GM18868 (cell line): ENCODE measurements around the gene EXOC6.
"Not testable (repeated sequence)": the region's sequence is repeated elsewhere in the genome, so short reads cannot be mapped to it uniquely, and the experiment has no call there.

ENCODE experiments used
- ATAC-seq: cut with Tn5 transposase; IDR thresholded peaks from one replicate; pipeline ENCODE4 v1.9.1; 2021; ENCODE audit warnings: mild to moderate bottlenecking, moderate library complexity; ENCODE audit not compliant: unreplicated experiment

EXOC6 gene

DNA sequence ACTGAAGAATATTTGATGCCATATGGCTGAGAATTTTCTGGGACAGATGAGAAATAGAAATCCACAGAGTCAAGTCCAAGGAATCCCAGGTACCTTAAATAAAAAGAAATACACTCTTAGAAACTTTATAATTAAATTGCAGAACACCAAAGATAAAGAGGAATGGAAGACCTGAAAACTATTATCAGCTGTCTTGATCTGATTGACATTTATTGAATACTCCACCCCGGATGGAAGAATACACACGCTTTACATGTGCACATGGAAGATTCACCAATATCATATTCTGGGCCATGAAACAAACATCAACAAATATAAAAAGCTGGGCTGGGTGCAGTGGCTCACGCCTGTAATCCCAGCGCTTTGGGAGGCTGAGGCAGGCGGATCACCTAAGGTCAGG is 81.6 kb downstream of the EXOC6 start:
- no peak for ATAC-seq

DNA sequence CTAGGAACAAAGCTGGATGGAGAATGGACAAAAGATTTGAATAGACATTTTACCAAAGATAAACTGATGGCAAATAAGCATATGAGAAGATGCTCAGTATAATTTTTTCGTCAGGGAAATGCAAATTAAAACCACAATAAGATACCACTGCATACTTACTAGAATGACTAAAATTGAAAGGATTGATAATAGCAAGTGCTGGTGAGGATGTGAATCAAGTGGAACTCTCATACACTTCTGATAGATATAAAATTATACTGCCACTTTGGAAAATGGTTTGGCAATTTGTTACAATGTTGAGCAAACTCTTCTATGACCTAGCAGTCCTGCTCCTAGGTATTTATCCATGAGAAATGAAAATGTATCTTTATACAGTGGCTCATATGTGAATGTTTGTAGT is 83.3 kb downstream of the EXOC6 start:
- no peak for ATAC-seq

DNA sequence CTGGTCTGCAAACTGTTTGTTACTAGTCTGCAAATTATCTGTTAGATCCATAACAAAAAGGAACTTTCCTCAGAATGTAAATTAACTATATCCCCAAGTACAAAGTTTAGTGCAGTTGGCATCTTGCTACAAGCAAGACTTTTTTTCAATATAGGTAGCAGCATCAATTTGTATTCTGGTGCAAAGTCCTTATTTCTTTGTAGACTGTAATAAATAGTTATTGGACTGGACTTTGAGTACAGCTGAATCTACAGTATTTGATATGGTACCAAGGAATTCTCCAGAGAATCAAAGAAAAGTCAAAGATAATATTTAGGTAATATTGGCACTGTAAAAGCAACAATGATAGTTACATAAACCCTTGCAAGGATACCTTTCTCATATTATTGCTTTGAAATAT is 89.6 kb downstream of the EXOC6 start:
- ATAC-seq, result no peak

DNA sequence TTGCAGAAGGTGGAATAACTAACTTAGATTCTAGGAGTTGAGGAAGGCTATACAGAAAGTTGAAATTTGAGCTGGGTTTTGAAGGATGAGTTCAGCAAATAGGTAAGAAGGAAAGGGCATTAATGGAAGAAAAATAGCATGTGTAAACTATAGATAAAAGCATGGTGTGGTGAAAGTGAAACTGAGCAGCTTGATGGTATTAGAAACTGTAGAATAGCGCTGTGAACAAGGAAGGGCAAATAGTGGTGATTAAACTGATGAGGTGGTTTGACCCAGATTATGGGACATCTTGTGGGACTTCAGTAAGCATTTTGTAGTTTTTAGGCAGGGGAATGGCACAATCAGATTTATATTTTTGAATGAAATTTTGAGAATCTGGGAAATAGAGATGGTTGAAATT is 90.5 kb downstream of the EXOC6 start:
- no peak for ATAC-seq

DNA sequence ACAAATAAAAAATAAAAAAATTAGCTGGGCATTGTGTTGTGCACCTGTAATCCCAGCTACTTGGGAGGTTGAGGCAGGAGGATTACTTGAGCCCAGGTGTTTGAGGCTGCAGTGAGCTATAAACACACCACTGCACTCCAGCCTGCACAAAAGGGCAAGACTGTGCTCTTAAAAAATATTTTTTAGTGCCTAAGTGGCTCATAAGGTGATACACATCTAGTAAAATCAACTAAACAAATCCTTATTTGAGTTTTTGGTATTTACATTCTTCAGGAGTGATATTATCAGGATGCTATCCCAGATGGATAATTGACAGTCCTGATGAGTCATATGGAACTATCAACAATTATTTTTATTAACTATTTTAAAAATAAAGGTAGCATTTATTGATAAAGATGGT is 93.9 kb downstream of the EXOC6 start:
- ATAC-seq, result no peak

DNA sequence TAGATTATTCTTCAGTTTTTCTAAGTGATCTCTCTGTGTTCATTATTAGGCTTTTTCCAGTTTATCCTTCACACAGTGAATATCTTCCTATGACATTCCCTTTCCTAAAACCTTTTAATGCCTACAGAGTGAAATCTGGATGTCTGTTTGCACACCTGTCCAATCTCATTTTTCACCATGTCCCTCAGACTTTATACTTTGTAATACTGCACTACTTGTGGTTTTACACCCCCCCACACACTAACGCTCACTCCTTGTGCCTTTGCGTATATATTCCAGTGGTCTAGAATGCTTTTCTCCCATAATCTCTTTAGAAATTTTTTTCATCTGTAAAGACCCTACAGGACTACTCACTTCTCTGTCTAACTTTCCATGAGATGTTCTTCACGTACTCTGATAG is 98.2 kb downstream of the EXOC6 start:
- no peak for ATAC-seq

DNA sequence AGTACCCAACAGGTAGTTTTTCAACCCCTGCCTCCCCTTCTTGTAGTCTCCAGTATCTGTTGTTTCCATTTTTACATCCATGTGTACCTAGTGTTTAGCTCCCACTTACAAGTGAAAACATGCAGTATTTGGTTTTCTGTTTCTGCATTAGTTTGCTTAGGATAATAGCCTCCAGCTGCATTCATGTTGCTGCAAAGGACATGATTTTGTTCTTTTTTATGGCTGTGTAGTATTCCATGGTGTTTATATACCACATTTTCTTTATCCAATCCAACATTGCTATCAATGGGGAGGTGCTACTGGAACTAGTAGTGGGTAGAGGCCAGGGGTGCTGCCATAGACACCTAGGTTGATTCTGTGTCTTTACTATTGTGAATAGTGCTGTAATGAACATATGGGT is 104.3 kb downstream of the EXOC6 start:
- not testable (repeated sequence) for ATAC-seq

DNA sequence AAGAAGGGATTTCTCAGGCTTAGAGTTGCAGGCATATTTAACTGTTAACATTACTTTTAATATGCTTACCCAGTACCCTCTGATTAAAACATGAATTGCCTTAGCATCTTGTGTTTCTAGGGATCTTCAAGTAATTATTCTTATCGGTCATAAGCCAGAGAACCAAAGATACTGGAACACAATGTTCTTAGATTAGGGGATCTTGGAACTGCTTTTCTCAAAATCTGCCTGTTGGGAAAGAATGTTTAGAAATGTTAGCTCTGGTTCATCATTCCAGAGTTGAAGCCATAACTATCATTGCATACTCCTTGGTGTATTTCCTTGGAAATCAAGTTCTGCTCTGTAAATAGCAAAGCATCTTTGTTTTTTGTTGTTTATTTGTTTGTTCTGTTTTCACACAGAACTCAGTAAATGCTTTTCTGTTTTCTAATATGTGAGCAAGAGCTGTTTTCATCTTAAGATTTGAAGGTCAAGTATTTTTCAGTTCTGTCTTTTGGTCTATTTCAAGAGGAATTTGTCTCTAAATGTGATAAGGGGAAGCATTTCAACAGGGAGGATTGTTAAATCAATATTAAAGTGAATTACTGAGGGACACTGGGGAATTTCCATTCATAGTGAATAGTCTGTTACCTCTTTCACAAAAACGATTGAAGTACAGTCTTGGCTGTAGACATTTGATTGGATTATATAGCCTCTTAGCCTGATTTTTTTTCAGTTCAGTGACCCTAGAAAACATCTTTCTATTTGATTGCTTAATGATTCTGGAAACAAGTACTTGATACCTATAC is 109.1 kb downstream of the EXOC6 start:
- ATAC-seq, result no peak

DNA sequence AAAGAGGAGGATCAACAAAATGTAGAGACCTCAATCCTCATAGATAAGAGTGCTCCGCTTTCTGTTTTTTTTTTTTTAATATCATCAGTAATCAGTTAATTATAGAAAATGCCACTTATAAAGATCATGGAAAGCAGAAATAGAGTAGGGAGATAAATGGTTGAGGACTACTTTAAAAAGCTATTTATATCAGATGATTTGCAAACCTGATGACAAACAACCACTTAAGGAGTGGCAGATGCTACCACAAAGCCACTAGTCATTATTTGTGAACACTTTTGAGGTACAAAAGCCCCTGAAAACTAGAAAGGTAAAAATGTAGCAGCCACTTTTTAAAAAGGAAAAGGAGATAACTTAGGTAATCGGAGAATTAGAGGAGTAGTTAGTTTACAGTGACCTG is 113.3 kb downstream of the EXOC6 start:
- no peak for ATAC-seq

DNA sequence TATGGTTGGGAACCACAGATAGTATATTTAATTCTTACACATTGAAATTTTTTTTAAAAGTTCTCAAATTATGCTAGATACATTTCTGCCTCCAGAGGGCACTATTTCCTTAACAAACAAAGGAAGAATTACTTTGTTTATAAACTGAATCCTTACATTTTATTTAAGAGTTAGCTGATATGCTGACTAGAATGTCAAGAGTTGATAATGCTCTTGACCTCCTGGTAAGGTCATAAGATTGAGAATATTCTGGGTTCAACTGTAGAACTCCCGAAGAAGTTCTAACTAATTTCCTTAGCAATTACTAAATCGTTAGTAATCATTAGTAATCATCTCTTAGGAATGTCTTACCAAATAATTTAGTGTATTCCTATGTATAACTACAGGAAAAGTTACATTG is 117.0 kb downstream of the EXOC6 start:
- no peak for ATAC-seq

DNA sequence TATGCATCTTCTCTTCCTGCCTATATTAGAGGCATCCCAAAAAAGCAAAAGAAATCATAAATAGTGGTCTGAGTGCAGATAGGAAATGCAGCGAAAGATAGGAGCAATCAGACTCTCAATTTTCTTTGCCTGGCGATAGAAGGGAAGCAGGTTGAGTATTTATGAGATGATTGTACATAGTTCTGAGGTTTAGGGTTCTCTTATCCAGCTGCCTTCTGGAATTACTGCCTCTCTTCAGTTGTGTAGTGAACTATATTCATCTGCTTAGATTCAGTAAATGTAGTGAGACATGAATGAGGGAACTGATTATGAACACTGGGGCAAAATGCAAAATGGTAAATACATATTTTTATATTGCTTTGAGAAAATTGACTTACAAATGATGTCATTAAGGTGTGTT is 119.3 kb downstream of the EXOC6 start:
- no peak for ATAC-seq

DNA sequence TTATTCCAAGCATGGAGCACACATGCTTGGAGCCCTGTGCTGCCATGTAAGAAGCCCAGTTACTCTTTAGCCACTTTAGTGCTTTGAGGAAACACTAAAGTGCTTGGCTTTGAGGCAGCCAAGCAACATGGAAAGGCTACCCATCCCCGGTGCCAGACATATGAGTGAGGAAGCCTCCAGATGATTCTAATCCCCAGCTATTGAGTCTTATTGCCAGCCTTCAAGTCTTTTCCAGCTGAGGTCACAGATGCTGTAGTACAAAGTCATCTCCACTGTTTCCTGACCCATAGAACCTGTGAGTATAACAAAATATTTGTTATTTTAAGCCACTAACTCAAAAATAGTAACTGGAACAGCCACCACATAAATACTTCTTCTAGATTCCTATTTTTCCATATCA is 120.8 kb downstream of the EXOC6 start:
- ATAC-seq, result no peak

DNA sequence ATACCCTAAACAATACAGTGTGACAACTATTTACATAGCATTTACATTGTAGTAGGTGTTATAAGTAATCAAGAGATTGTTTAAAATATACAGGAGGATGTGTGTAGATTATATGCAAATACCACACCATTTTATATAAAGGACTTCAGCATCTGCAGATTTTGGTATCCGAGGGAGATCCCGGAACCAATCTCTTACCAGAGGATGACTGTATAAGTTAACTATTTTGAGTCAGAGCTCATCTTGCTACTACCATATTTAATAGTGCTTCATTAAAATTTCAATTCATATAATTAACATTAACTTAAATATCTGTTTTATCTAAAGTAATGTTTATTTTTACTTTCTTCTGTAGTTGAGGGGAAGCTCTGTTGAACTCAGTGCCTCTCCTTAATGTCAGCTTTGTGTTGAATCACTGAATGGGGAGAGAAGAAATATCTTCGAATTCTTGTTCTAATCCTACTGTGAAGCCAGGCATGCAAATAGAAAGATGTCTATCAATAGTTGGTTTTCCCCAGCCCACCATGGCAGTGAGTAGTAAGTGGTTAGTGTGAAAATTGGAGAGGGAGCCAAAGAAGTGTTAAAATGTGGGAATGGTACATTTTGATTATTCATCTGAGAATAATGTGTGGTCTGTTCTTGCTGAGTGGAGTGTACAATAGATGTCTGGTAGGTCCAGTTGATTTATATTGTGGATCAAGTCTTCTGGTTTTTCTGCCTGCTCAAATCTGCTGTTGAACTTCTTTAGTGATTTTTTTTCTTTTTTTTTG is 122.2 kb downstream of the EXOC6 start:
- no peak for ATAC-seq

DNA sequence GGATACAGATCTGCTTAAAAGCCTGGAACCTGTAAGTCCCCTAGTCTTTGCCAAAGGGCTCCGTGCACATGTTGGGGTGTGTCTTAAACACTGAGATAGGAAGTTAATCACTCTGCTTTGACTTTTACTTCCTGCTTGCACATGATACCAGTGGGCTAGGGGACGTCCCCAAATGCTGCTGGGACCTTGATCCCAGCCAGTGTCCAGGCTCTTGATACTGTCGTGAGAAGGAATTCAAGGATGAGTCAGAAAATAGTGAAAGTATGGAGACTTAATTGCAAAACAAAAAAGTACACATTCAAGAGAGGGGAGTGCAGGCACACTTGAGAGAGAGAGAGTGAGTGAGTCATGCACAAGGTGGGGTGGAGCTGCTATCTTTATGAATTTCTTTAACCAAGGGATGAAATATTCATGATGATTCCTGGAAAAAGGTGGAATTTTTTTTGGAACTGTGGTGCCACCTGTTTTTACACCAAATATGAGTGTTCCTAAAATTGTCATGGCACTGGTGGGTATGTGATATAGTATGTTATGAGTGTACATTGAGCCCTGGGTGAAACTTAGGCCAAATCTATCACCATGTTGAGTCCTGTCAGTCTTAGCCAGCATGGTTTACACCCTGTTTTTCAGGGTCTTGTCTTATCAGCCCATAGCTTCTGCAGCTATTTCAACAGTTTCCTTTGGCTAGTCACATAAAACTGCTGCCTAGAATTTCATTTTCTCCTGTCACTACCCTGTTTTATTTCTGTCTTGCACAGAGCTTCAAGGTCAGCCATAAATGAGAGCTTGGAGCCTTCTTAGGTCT is 123.9 kb downstream of the EXOC6 start:
- no peak for ATAC-seq

DNA sequence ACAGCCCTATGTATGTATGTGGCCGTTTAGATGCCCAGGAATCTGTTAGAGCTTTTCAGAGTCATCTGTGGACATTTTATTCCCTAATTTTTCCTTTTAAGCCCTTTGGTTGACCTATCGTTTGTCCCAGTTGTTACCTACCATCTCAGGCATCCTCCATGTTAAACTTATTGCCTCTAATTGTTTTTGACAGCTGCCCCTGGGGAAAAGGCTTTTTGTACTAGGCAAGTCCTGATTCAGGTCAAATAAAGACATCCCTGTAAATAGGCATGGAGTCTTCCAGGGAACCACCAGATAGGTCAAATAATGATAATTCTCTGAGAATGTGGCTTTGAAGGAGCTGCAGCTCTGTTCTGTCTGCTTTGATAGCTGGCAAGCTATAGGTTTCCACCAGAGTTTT is 124.6 kb downstream of the EXOC6 start:
- ATAC-seq, result no peak

DNA sequence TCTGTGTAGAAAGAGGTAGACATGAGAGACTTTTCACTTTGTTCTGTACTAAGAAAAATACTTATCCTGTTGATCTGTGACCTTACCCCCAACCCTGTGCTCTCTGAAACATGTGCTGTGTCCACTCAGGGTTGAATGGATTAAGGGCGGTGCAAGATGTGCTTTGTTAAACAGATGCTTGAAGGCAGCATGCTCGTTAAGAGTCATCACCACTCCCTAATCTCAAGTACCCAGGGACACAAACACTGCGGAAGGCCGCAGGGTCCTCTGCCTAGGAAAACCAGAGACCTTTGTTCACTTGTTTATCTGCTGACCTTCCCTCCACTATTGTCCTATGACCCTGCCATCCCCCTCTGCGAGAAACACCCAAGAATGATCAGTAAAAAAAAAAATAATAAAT is 128.0 kb downstream of the EXOC6 start:
- not testable (repeated sequence) for ATAC-seq

DNA sequence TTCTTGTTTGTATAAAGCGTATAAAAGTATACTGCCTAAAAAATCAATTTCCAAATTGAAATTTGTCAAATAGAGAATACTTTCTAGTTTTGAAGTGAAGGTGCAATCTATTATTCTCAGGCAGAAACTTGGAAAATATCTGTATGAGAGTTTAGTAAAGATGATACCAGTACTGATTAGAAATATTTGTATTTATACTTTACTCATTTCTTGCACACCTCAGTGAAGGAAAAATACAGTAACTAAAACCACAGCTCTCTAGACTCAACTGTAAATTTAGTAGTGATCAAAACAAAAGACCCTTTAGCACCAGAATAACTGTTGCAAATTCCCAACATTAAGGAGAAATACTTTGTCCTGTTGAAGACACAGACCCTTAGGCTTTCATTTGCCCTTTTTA is 140.9 kb downstream of the EXOC6 start:
- ATAC-seq, result no peak

DNA sequence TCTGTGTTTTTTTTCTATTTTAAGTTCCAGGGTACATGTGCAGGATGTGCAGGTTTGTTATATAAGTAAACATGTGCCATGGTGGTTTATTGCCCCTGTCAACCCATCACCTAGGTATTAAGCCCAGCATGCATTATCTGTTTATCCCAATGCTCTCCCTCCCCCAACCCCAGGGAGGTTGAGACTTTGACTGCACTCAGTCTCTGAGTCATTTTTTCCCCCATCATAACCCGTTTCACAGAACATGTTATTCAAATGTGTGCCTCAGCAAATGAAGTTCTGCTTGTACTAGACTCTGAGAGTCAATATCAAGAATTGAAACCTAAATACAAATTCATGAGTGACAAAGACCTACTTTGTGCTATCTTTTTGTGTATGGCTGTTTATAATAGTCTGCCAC is 142.3 kb downstream of the EXOC6 start:
- ATAC-seq, result peak; percentile 53

DNA sequence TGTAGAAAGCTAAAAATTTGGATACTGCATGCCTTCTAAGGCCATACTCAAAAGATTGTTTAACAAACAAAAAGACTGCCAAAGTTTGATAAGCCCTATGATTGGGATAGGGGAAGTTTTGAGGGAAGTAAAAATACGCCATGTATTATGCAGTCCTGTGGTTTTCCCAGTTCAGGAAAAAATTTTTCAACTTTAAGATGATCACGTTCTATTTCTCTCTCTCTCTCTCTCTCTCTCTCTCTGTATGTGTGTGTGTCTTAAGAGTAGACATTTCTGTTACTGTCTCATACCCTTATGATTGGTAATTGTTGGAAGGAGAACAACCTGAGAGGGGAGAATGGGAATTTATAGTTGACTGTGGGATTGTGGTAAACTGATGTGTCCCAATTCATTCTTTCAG is 143.2 kb downstream of the EXOC6 start:
- ATAC-seq, result no peak

DNA sequence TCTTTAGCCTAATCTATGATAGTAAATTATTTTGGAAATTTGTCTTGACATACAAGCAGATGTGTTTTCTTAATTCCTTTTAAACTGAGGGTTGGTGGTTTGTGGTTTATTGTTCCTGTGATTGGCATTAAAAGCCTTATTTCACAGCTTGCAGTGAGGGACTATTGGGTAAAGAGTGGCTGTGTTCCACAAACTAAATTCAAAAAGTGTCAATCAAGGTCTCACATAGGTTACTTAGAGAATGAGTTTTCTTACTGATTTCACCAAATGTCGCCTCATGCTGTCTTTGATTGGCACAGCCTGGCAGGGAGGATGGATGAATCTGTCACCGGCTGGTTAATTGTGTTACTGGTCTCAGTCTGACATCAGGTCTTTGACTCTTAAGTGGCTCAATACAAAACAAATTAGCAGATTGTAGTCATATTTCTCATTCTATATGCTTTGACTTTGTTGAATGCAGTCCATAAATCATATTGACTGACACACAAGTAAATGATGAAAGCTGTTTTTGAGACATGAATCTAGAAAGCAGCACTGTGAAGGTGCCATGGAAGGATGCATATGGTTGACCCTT is 145.5 kb downstream of the EXOC6 start:
- ATAC-seq, result no peak

DNA sequence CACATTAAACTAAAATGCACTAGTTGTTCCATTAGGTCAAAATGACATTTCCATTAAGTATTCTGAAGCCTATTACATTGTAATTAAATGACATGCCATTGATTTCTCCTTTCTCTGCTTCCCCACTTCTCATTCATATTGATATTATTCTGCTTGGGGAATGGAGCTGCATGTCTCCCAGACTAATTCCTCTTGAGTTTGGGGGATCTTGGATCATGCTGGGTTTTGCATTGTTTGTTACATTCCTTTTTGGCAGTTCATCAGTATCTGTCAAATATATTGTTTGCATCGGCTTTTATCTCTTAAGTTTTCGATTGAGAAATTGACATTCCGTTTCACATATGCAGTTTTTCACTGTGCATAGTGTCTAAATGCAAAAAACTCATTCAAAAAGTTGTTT is 147.2 kb downstream of the EXOC6 start:
- ATAC-seq, result no peak
